ENCODE results near the gene TMEM151A. TPM values are rescaled to one million over a fixed set of nuclear protein-coding genes. Genes with fewer than 3 reads are reported as not detected.

TMEM151A gene
- polyA plus RNA-seq, 10 donors: 0.08 TPM; not detected in 9

DNA sequence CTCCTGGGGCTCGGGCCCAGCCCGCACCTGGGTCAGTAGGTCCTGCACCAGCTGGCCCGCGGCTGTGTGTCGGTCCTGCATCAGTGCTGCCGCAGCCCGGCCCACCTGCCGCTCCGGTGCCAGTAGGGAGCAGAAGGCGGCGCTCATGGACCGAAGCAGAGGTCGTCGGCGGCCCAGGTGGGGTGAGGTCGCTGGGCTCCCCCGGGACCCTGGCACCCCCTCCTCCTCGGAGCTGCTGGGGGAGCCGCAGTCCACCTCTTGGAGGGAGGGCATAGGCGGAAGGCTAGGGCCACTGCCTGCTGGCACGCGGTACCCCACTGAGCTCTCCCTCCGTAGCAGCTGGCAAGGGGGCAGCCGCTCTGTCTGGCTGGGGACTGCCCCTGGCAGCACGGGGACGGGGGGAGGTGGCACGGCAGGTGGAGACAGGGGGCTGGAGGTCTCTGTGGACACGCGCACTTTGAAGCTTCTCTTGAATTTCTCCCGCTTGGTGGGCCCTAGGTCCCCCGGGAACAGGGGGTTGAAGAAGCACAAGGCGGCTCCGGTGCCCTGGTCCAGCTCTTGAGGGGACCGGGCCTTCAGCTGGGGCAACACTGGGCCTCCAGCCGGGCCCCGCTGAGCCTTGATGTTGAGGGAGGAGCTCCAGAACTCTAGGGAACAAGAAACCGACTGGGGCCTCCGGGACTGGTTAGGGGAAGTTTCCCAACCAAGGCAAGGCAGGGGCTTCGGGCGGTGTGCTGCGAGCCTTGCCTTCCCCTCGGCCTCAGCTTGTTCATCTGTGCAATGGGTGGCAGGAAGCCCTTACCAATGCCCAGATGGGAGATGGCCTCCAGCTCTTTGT lies 43.1 kb downstream of the TMEM151A start:
- no peak for DNase-seq

DNA sequence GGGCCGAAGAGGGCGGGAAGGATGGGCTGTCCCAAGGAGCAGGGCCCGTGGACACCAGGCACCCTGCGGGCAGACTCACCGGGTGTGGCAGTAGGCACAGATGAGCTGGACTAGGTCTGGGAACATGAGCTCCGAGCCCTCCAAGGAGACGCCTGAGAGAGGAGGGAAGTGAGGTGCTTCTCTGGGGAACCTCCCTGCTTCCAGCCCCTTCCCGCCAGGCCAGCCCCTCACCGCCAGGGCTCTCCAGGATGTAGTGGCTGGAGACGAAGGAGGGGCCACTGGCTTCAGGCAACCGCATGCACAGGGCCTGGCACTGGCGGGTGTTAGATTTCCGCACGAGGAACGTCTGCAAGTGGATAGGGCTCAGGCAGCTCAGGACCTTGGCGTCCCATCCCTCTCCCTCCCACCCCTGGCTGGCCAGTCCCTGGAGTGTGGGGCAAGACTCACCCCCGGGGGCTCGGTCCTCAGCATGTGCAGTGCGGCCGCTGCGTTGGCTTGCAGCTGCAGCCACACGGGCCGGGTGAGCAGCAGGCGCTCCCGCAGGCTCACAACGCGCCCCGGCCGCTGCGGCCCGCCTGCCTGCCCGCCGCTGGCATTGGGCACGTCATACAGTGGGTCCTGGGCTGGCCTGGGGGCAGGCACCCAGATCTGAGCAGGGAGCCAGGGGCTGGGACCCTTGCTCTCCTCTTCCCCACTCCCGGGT lies 44.0 kb downstream of the TMEM151A start:
- DNase-seq: peak in 1 of 3 donors; percentile 72

- DNase-seq: peak; percentile 58 to 82 (median 79)
Measured at GRCh38 chr11:66336234-66337102, 44.8 kb downstream of the TMEM151A start, which contains the start of gene RIN1. TSS of gene RIN1 (minus strand) at chr11:66336434. CDS start at chr11:66336402, 32 bp downstream.

- no peak for DNase-seq
Measured at GRCh38 chr11:66337103-66337899, 45.6 kb downstream of the TMEM151A start.

- no peak for DNase-seq
Measured at GRCh38 chr11:66338276-66339161, 46.8 kb downstream of the TMEM151A start.

GRCh38 chr11:66339162-66339675 lies 47.5 kb downstream of the TMEM151A start:
- DNase-seq: no peak

- DNase-seq: no peak
Measured at GRCh38 chr11:66339686-66340483, 48.2 kb downstream of the TMEM151A start.

GRCh38 chr11:66340596-66341501 lies 49.2 kb downstream of the TMEM151A start:
- no peak for DNase-seq

GRCh38 chr11:66341502-66342126 lies 49.9 kb downstream of the TMEM151A start:
- DNase-seq: no peak

GRCh38 chr11:66343176-66343575 lies 51.5 kb downstream of the TMEM151A start:
- no peak for DNase-seq

DNA sequence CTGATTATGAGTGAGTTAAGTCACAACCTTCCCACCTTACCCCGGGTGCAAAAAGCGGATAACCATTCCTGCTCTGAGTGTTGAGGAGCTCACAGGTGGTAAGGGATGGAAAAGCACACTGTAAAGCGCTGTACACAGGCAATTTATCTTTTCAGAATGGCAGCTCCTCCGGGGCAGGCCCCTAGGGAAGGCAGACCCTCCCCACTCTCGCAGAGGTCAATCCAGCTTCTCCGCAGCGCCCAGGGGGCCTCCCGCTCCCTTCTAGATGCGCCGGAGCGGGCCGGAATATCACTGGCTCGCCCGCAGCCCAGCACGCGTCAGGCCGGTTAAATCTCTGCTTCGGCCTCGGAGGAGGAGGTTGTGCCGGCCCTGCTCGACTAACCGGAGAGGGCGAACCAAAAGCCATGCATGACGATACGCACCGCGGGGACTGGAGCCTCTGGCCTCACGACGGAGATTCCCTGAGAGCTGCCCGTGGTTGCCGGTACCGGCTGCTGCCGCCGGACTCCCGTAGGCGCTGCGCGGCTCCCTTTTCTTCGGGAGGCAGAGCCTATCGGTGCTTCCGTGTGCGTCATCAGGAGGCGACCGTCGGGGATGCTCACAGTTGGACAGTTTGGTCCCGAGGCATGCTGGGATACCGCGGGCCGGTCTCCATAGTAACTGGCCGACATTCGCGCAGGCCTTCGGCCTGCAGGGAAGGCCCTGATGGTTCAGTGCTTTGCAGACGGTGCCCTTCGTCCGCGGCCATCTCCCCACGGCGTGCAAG lies 53.0 kb downstream of the TMEM151A start, which contains the start of gene BRMS1:
Gene BRMS1 (minus strand): TSS at position 555 of the 766 bp plus-strand sequence. CDS start 2,870 bp downstream, outside the sequence.
- DNase-seq: peak; percentile 96 to 99 (median 98)

GRCh38 chr11:66345316-66345649 lies 53.6 kb downstream of the TMEM151A start:
- DNase-seq: no peak
